ENCODE measurements around the gene PDPR.
"Not testable (repeated sequence)": the region's sequence is repeated elsewhere in the genome, so short reads cannot be mapped to it uniquely, and the experiment has no call there.

GRCh38 chr16:70154736-70155135, 40.6 kb downstream of the PDPR start:
- not testable (repeated sequence) for TF ChIP-seq REST (IDR thresholded peaks at IDR 0.05; ENCODE audit: insufficient read depth in 1 of 2, low read depth in 2 of 2, low read length in 1 of 2); CTCF (IDR thresholded peaks at IDR 0.05); SIN3A (IDR thresholded peaks at IDR 0.05; ENCODE audit: borderline replicate concordance, insufficient read depth, low read depth, low read length); POLR2AphosphoS5 (IDR thresholded peaks at IDR 0.05; ENCODE audit: low read depth, low read length)
